ENCODE measurements around the gene EPS15.

- TF ChIP-seq CTCF (optimal IDR thresholded peaks at IDR 0.05 in 1 of 3, IDR thresholded peaks at IDR 0.05 in 1 of 3, conservative IDR thresholded peaks at IDR 0.05 in 1 of 3; ENCODE audit: extremely low read depth in 1 of 3, insufficient read depth in 2 of 3, low read length in 3 of 3) (no peak), EZH2 (IDR thresholded peaks at IDR 0.05; ENCODE audit: low read length) (no peak)
Observed at GRCh38 chr1:51346086-51346942, 172.8 kb downstream of the EPS15 start.

All from keratinocyte (primary cell).